SK-N-SH (cell line): ENCODE results near the gene SHC3. TPM values are rescaled to one million over a fixed set of nuclear protein-coding genes. Genes with fewer than 3 reads are reported as not detected.

ENCODE experiments used
- CTCF ChIA-PET: fragments of 300-600, 350-600 bp; formaldehyde crosslinking; extraction: SDS; loops from one replicate; lab custom pipeline; 2021; lab: Yijun Ruan, JAX
- POLR2A ChIA-PET: fragments of 350-600 bp; sonication (Branson Sonifier 250); formaldehyde crosslinking; extraction: SDS; loops from one replicate; lab custom pipeline; 2020; ENCODE audit warnings: antibody characterized with exemption, inconsistent platforms; lab: Yijun Ruan, JAX
- DNase-seq: peaks from one replicate; pipeline ENCODE4 v3.0.0; 2012
- H2AFZ ChIP-seq: fragments of 200-600 bp; sonication (generic); 2 replicates; pipeline ENCODE4 v1.8.1; 2016; ENCODE audit warnings: antibody characterized with exemption, mild to moderate bottlenecking, low read depth
- H3F3A ChIP-seq: fragments of 200-600 bp; sonication (generic); replicated peaks from 2 replicates; pipeline ENCODE3; 2016; ENCODE audit warnings: antibody characterized with exemption, mild to moderate bottlenecking; ENCODE audit not compliant: insufficient read depth
- H3K27ac ChIP-seq, 2 experiments: fragments of 200-500 bp in 1 of 2; fragments of 200-600 bp in 1 of 2; sonication (Bioruptor generic) in 1 of 2; sonication (generic), shearing (Covaris generic) in 1 of 2; 2 replicates each; pipeline versions ENCODE4 v1.5.1 to v1.6.1; 2014 to 2016; ENCODE audit warnings: low read depth in 2 of 2, inconsistent platforms in 1 of 2, low read length in 1 of 2, mild to moderate bottlenecking in 1 of 2, mixed read lengths in 1 of 2
- H3K27me3 ChIP-seq: fragments of 200-600 bp; sonication (generic), shearing (Covaris generic); 2 replicates; pipeline ENCODE4 v1.6.1; 2016; ENCODE audit warnings: mixed run types; ENCODE audit not compliant: insufficient read depth
- H3K36me3 ChIP-seq, 2 experiments: fragments of 200-500 bp in 1 of 2; fragments of 200-600 bp in 1 of 2; sonication (Bioruptor generic) in 1 of 2; sonication (generic) in 1 of 2; replicated peaks in 1 of 2; 2 replicates each; pipeline versions ENCODE3 to v1.5.1; 2014 to 2016; ENCODE audit warnings: low read length in 1 of 2, mild to moderate bottlenecking in 1 of 2; ENCODE audit not compliant: insufficient read depth in 2 of 2, control insufficient read depth in 1 of 2
- H3K4me1 ChIP-seq, 2 experiments: fragments of 200-500 bp in 1 of 2; fragments of 200-600 bp in 1 of 2; sonication (Bioruptor generic) in 1 of 2; sonication (generic), shearing (Covaris generic) in 1 of 2; 2 replicates each; pipeline versions ENCODE4 v1.5.1 to v1.6.1; 2014 to 2016; ENCODE audit warnings: low read depth in 1 of 2, low read length in 1 of 2, mixed run types in 1 of 2; ENCODE audit not compliant: insufficient read depth in 2 of 2, control insufficient read depth in 1 of 2
- H3K4me2 ChIP-seq: fragments of 200-600 bp; sonication (generic), shearing (Covaris generic); 2 replicates; pipeline ENCODE4 v1.6.1; 2017; ENCODE audit warnings: mixed run types
- H3K4me3 ChIP-seq, 2 experiments: fragments of 200-500 bp in 1 of 2; fragments of 200-600 bp in 1 of 2; sonication (Bioruptor generic) in 1 of 2; sonication (generic), shearing (Covaris generic) in 1 of 2; 2 replicates each; pipeline versions ENCODE4 v1.5.1 to v1.8.1; 2014 to 2016; ENCODE audit warnings: low read depth in 2 of 2, inconsistent platforms in 1 of 2, low read length in 1 of 2, mild to moderate bottlenecking in 1 of 2, mixed read lengths in 1 of 2, moderate library complexity in 1 of 2
- H3K79me2 ChIP-seq: fragments of 200-600 bp; sonication (generic); 2 replicates; pipeline ENCODE4 v1.8.1; 2017; ENCODE audit warnings: mild to moderate bottlenecking; ENCODE audit not compliant: insufficient read depth
- H3K9ac ChIP-seq: fragments of 200-600 bp; sonication (generic); 2 replicates; pipeline ENCODE4 v1.6.1; 2017; ENCODE audit warnings: mixed run types
- H3K9me2 ChIP-seq: fragments of 200-600 bp; sonication (generic); 2 replicates; pipeline ENCODE4 v1.6.1; 2017; ENCODE audit warnings: mixed run types
- H3K9me3 ChIP-seq: fragments of 200-600 bp; sonication (generic); 2 replicates; pipeline ENCODE4 v1.6.1; 2017; ENCODE audit warnings: mixed run types, mild to moderate bottlenecking, moderate library complexity
- H4K20me1 ChIP-seq: fragments of 200-600 bp; sonication (generic); 2 replicates; pipeline ENCODE4 v1.6.1; 2017; ENCODE audit warnings: mild to moderate bottlenecking, mixed run types; ENCODE audit not compliant: insufficient read depth
- EP300 ChIP-seq, 2 experiments: IDR thresholded peaks; 2 replicates each; pipeline versions ENCODE4 v1.4.0 to v1.6.1; 2012; ENCODE audit warnings: borderline replicate concordance in 1 of 2, low read depth in 1 of 2, low read length in 1 of 2
- EZH2phosphoT487 ChIP-seq: fragments of 200-600 bp; sonication (generic); IDR thresholded peaks from 2 replicates; pipeline ENCODE4 v1.6.1; 2017; ENCODE audit warnings: low read depth, mixed run types, mild to moderate bottlenecking, antibody characterized with exemption, moderate library complexity, borderline replicate concordance
- FOXJ3 ChIP-seq: sonication (generic); formaldehyde crosslinking; IDR thresholded peaks from 2 replicates; pipeline ENCODE4 v1.5.1; 2020; ENCODE audit warnings: mild to moderate bottlenecking, missing genetic modification reagents
- GATA2 ChIP-seq: sonication (generic); formaldehyde crosslinking; IDR thresholded peaks from 2 replicates; pipeline ENCODE4 v1.5.0; 2020; ENCODE audit warnings: mild to moderate bottlenecking, missing genetic modification reagents
- JUND ChIP-seq: IDR thresholded peaks from 2 replicates; pipeline ENCODE4 v1.4.0; 2012
- NFIC ChIP-seq: IDR thresholded peaks from 2 replicates; pipeline ENCODE4 v1.4.0; 2012; ENCODE audit warnings: borderline replicate concordance
- RCOR1 ChIP-seq: fragments of 150-350 bp; IDR thresholded peaks from 2 replicates; pipeline ENCODE4 v1.6.1; 2017; ENCODE audit warnings: antibody characterized with exemption, low read length
- TAF1 ChIP-seq: IDR thresholded peaks from 2 replicates; pipeline ENCODE4 v1.6.1; 2012; ENCODE audit warnings: low read depth, mild to moderate bottlenecking, low read length, moderate library complexity, borderline replicate concordance
- YY1 ChIP-seq: IDR thresholded peaks from 2 replicates; pipeline ENCODE4 v1.4.0; 2012; ENCODE audit warnings: low read depth, mild to moderate bottlenecking
- WGBS: methylation state at CpG from one replicate; pipeline ENCODE4 v1.1.6; 2017; ENCODE audit warnings: low lambda C conversion rate; 5-methylcytosine and 5-hydroxymethylcytosine counted together
- polyA plus RNA-seq, 3 experiments: library from polyadenylated mRNA; depleted of rRNA; stranded (reverse); fragments of >200 nt; gene quantifications; 2 replicates each; pipeline ENCODE4 v1.2.3, GENCODE V29; 2012
- TF ChIP-seq, protein P1 (sequence below): IDR thresholded peaks from 2 replicates; pipeline ENCODE4 v1.4.0; 2012; ENCODE audit warnings: low read depth, borderline replicate concordance
- TF ChIP-seq, protein P2 (sequence below): IDR thresholded peaks from 2 replicates; pipeline ENCODE4 v1.4.0; 2012; ENCODE audit warnings: low read depth, borderline replicate concordance
- TF ChIP-seq, protein P3 (sequence below): fragments of 150-350 bp; IDR thresholded peaks from 2 replicates; pipeline ENCODE4 v1.6.1; 2016; ENCODE audit warnings: mild to moderate bottlenecking, low read depth, low read length
- TF ChIP-seq, protein P4 (sequence below): IDR thresholded peaks from 2 replicates; pipeline ENCODE4; 2012

The SHC3 gene
- polyA plus RNA-seq, 1 of the 3 experiments (the other 2 are of a cell fraction): 3.2 TPM

DNA sequence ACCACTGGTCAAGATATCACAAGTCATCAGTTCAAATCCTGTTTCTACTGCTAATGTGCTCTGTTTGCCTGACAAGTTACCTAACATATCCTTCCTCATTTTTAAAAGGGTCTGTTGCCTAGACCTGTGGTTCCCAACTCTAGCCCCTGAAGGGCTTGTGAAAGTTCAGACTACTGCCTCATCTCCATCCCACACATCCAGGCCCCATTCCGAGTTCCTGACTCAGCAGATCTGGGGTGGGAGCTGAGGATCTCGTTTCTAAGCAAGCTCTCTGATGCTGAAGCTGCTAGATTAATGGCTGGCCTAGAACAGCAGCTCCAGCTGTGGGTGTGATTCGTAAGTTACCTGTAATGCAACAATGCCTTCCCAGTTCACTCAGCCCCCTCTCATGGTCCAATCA is 154.9 kb downstream of the SHC3 start:
- Histone ChIP-seq H3K27ac (peak overlapping the region in 1 of 2 experiments; percentile 70; a peak in 1 of 4 replicates), H3K9ac (no peak overlapping the region), H3K79me2 (no peaks in the 10 kb centered on the region), H2AFZ (no peak overlapping the region), H3K4me1 (peaks cover 4 to 27% of the 10 kb centered on the region in 2 experiments; a peak in 3 of 4 replicates), H4K20me1 (no peaks in the 10 kb centered on the region), H3K27me3 (no peaks in the 10 kb centered on the region), H3F3A (peaks cover 6% of the 10 kb centered on the region), H3K9me2 (no peaks in the 10 kb centered on the region), H3K36me3 (peaks cover 0 to 11% of the 10 kb centered on the region in 2 experiments), H3K4me3 (no peak overlapping the region), H3K4me2 (no peak overlapping the region), H3K9me3 (no peaks in the 10 kb centered on the region)
- ChIA-PET CTCF (no interaction called here), POLR2A (no interaction called here)
- 85% methylated on average over 3 of the region's 3 CpGs for WGBS
- no peak for DNase-seq
- TF ChIP-seq EZH2phosphoT487 (no peak), RCOR1 (no peak), JUND (no peak), EP300 (IDR thresholded peaks at IDR 0.05; ENCODE audit: borderline replicate concordance in 1 of 2, low read depth in 1 of 2, low read length in 1 of 2) (no peak), YY1 (no peak), NFIC (no peak), TAF1 (no peak), FOXJ3 (CRISPR knock-in tag) (no peak), GATA2 (CRISPR knock-in tag) (no peak)
- TF ChIP-seq, protein P1, sequence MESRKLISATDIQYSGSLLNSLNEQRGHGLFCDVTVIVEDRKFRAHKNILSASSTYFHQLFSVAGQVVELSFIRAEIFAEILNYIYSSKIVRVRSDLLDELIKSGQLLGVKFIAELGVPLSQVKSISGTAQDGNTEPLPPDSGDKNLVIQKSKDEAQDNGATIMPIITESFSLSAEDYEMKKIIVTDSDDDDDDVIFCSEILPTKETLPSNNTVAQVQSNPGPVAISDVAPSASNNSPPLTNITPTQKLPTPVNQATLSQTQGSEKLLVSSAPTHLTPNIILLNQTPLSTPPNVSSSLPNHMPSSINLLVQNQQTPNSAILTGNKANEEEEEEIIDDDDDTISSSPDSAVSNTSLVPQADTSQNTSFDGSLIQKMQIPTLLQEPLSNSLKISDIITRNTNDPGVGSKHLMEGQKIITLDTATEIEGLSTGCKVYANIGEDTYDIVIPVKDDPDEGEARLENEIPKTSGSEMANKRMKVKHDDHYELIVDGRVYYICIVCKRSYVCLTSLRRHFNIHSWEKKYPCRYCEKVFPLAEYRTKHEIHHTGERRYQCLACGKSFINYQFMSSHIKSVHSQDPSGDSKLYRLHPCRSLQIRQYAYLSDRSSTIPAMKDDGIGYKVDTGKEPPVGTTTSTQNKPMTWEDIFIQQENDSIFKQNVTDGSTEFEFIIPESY: no peak
- TF ChIP-seq, protein P2, sequence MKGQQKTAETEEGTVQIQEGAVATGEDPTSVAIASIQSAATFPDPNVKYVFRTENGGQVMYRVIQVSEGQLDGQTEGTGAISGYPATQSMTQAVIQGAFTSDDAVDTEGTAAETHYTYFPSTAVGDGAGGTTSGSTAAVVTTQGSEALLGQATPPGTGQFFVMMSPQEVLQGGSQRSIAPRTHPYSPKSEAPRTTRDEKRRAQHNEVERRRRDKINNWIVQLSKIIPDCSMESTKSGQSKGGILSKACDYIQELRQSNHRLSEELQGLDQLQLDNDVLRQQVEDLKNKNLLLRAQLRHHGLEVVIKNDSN: no peak
- TF ChIP-seq, protein P3, sequence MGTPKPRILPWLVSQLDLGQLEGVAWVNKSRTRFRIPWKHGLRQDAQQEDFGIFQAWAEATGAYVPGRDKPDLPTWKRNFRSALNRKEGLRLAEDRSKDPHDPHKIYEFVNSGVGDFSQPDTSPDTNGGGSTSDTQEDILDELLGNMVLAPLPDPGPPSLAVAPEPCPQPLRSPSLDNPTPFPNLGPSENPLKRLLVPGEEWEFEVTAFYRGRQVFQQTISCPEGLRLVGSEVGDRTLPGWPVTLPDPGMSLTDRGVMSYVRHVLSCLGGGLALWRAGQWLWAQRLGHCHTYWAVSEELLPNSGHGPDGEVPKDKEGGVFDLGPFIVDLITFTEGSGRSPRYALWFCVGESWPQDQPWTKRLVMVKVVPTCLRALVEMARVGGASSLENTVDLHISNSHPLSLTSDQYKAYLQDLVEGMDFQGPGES: no peak
- TF ChIP-seq, protein P4, sequence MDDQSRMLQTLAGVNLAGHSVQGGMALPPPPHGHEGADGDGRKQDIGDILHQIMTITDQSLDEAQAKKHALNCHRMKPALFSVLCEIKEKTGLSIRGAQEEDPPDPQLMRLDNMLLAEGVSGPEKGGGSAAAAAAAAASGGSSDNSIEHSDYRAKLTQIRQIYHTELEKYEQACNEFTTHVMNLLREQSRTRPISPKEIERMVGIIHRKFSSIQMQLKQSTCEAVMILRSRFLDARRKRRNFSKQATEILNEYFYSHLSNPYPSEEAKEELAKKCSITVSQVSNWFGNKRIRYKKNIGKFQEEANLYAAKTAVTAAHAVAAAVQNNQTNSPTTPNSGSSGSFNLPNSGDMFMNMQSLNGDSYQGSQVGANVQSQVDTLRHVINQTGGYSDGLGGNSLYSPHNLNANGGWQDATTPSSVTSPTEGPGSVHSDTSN: no peak
